GM18499 (cell line): Measurements from ENCODE around the gene DCLK1.

Experiments used
- ATAC-seq: cut with Tn5 transposase; IDR thresholded peaks from one replicate; pipeline ENCODE4 v1.9.1; 2021; ENCODE audit warnings: moderate number of reproducible peaks; ENCODE audit not compliant: insufficient read depth, unreplicated experiment

Gene DCLK1

GRCh38 chr13:35770756-35771297 lies 360.4 kb downstream of the DCLK1 start:
- ATAC-seq = no peak

GRCh38 chr13:35769812-35770211 lies 361.4 kb downstream of the DCLK1 start:
- no peak for ATAC-seq

- ATAC-seq = no peak
Measured at GRCh38 chr13:35768551-35768950, 362.6 kb downstream of the DCLK1 start.

GRCh38 chr13:35768073-35768472 lies 363.1 kb downstream of the DCLK1 start:
- ATAC-seq = no peak

- no peak for ATAC-seq
Measured at GRCh38 chr13:35767256-35767976, 363.8 kb downstream of the DCLK1 start.

- no peak for ATAC-seq
Measured at GRCh38 chr13:35766663-35767062, 364.5 kb downstream of the DCLK1 start.

- no peak for ATAC-seq
Measured at GRCh38 chr13:35765941-35766340, 365.2 kb downstream of the DCLK1 start.

GRCh38 chr13:35765366-35765765 lies 365.8 kb downstream of the DCLK1 start:
- ATAC-seq = no peak

- no peak for ATAC-seq
Measured at GRCh38 chr13:35764326-35765015, 366.7 kb downstream of the DCLK1 start.

GRCh38 chr13:35763782-35764123 lies 367.4 kb downstream of the DCLK1 start:
- ATAC-seq = no peak

- no peak for ATAC-seq
Measured at GRCh38 chr13:35763060-35763781, 368.0 kb downstream of the DCLK1 start.

GRCh38 chr13:35761440-35762252 lies 369.5 kb downstream of the DCLK1 start:
- no peak for ATAC-seq

- ATAC-seq = no peak
Measured at GRCh38 chr13:35760735-35761281, 370.4 kb downstream of the DCLK1 start.

GRCh38 chr13:35747594-35747993 lies 383.6 kb downstream of the DCLK1 start:
- ATAC-seq = no peak

- no peak for ATAC-seq
Measured at GRCh38 chr13:35744566-35745178, 386.5 kb downstream of the DCLK1 start.

GRCh38 chr13:35744144-35744543 lies 387.0 kb downstream of the DCLK1 start:
- ATAC-seq = no peak

GRCh38 chr13:35743165-35743564 lies 388.0 kb downstream of the DCLK1 start:
- no peak for ATAC-seq

GRCh38 chr13:35741657-35742056 lies 389.5 kb downstream of the DCLK1 start:
- no peak for ATAC-seq

GRCh38 chr13:35736876-35737275 lies 394.3 kb downstream of the DCLK1 start:
- no peak for ATAC-seq

GRCh38 chr13:35733827-35734226 lies 397.4 kb downstream of the DCLK1 start:
- ATAC-seq = no peak
